LNCaP clone FGC (cell line): ENCODE measurements around the gene UQCR11.

Experiments
- DNase-seq: peaks from one replicate; pipeline ENCODE4 v3.0.0-alpha.2; 2011; ENCODE audit warnings: low read depth
- H3K4me3 ChIP-seq: 2 replicates; pipeline ENCODE4 v1.5.1; 2011; ENCODE audit warnings: mild to moderate bottlenecking, low read depth, low read length, control low read depth
- CTCF ChIP-seq: IDR thresholded peaks from 2 replicates; pipeline ENCODE4 v1.5.1; 2012; ENCODE audit warnings: mild to moderate bottlenecking; ENCODE audit not compliant: control insufficient read depth, insufficient read depth; ENCODE audit errors: extremely low read depth

The UQCR11 gene

GRCh38 chr19:1580382-1580781, 24.9 kb downstream of the UQCR11 start:
- no peak for DNase-seq
- no peak overlapping the region for H3K4me3 ChIP-seq
- no peak for TF ChIP-seq CTCF

GRCh38 chr19:1579222-1579621, 26.0 kb downstream of the UQCR11 start:
- H3K4me3 ChIP-seq, result no peak overlapping the region
- no peak for TF ChIP-seq CTCF
- DNase-seq, result no peak

GRCh38 chr19:1577929-1578618, 27.2 kb downstream of the UQCR11 start:
- no peak overlapping the region for H3K4me3 ChIP-seq
- TF ChIP-seq CTCF, result no peak
- DNase-seq, result no peak

GRCh38 chr19:1577090-1577928, 28.0 kb downstream of the UQCR11 start:
- no peak overlapping the region for H3K4me3 ChIP-seq
- no peak for TF ChIP-seq CTCF
- DNase-seq, result no peak

- H3K4me3 ChIP-seq, result no peak overlapping the region
- TF ChIP-seq CTCF, result no peak
- no peak for DNase-seq
These were observed 28.8 kb downstream of the UQCR11 start for GRCh38 chr19:1576242-1577089.

- no peak for DNase-seq
- TF ChIP-seq CTCF, result no peak
- no peak overlapping the region for H3K4me3 ChIP-seq
These were observed 29.7 kb downstream of the UQCR11 start for GRCh38 chr19:1575323-1576241.
